NCI-H2227 (cell line): ENCODE data around the gene IRF2BPL.

Source experiments
- DNase-seq: peaks from one replicate; lab custom pipeline; 2025; ENCODE audit not compliant: unreplicated experiment; lab: John Stamatoyannopoulos, UW

IRF2BPL gene

DNA sequence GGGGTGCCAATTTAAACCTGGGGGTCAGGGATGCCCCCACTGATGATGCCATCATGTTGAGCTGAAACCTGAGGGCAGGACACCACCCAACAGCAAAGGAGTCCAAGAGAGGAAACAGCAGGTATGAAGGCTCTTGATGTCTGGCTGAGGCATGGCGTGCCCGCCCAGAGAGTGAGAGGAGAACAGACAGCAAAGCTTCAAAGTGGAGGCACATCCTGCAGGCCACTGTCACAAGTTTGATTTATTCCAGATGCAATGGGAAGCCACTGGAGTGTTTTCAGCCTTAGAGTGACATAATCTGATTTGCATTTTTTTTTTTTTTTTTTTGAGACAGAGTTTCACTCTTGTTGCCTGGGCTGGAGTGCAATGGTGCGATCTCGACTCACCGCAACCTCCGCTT lies 34.8 kb downstream of the IRF2BPL start:
- DNase-seq = no peak

DNA sequence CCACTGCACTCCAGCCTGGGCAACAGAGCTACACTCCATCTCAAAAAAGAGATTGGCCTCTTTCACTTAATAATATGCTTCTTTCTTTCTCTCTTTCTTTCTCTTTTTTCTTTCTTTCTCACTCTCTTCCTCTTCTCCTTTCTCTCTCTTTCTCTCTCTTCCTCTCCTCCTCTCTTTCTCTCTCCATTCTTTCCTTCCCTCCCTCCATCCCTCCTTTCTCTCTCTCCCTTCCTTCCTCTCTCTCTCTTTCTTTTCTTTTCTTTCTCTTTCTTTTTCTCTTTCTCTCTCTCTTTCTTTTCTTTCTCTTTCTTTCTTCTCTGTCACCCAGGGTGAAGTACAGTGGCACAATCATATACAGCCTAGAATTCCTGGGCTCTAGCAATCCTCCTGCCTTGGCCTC lies 38.4 kb downstream of the IRF2BPL start:
- DNase-seq = no peak

DNA sequence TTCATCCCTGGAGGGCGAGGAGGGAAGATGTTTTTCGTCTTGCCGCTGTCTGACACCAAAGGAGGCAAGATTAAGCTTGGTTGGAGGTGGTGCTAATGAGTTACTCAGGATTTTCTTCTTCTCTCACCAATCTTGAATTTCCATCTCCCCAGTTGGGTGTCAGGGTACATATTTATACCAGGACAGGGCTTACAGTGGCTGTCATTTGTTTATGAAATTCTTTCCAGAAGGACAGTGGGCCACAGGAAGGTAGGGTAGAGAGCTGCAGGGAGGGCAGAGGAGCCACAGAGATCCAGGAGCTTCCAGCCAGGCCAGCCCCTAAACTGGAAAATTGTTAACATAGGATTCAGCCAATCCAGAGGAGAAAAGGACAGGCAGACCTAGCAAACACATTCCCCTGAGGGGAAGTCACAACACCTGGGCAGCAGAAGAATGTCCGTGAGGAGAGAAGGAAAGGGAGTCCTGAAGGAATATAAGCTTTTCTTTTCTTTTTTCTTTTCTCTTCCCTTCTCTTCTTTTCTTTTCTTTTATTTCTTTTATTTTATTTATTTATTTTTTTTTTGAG lies 40.5 kb downstream of the IRF2BPL start:
- no peak for DNase-seq

DNA sequence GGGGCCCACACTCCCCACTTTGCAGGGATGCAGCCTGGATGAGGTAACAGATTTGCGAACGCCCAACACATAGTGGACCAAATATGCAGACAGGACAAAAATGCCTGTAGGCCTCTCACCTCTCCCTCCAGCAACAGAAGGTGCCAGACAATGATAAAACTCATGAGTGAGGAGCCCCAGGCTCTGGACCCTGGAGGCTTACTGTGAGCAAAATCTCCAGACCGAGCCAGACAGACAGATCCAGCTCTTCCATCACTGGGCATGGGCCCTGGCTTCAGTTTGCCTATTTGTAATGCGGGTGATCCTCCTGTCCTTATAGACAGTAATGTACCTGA lies 42.3 kb downstream of the IRF2BPL start:
- DNase-seq = no peak

DNA sequence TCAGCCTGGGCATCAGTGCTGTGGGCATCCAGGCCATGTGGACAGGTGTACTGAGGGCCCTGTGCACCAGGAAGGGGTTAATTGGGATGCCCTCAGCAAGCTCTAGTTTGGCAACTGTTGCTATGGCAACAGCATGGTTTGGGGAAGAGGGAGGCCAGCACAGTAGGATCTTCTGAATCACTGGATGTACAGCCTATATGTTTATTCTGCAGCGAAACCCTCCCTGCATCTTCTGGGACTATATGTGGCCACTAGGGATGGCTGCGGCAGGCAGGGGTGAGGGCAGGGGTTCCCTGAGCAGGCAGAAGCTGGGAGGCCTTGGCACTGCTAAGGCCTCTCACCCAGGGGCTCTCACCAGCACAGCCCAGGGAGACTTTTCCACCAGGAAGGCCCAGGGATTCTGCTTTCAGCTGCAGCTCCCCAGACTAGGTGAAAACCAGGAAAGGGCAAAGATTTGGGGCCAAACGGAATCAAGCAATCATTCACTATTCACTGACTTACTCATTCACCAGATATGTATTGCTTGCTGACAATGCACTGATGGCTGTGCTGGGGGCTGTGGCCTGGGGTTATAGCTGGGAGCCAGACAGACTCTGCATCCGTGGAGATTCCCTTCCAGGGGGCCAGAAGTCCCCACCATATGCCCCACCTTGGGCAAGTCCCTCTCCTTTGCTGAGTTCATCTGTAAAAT lies 42.8 kb downstream of the IRF2BPL start:
- peak; percentile 77 for DNase-seq

DNA sequence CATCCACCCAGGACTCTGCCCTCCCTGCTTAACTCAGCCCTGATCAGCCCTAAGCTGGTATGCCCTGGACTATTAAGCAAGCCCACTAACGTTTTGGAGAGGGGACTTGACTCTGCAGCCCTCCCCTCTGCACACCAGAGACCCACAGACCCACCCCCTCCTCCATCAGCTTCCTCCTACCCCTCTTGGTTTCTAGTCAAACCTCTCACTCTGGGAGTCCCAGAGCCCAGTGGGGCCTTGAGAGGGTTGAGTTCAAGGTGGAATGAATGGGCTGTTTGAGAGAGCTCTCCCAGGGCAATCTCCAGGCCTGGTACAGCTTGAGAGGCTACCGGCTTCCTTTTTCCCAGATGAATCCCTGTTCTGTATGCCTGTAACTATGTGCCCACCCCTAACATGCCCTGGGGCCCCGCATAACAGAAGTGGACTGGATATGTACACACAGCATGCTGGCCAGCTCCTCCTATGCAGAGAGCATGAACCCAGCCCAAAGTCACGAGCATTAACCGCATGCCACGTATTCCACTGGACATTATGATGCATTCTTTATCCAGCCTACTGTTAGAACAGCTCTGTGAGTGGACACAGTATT lies 43.6 kb downstream of the IRF2BPL start:
- no peak for DNase-seq

DNA sequence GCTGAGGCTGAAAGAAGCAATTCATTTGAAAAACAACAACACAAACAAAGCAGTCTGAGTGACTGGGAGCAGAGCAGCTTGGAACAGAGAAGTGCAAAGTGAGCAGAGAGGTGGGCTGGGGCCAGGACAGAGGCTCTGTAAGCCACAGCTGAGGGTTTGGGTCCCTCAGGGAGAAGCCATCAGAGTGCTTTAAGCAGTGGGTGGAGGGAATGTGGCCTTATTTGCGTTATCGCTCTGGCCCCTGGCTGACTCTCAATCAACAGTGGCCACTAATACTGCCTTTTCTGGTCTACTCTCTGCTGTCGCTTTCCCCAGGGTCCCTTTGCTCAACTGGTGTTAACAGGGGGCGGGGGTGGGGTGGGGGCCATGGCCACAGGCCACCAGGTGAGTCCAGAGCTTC lies 44.2 kb downstream of the IRF2BPL start:
- no peak for DNase-seq

DNA sequence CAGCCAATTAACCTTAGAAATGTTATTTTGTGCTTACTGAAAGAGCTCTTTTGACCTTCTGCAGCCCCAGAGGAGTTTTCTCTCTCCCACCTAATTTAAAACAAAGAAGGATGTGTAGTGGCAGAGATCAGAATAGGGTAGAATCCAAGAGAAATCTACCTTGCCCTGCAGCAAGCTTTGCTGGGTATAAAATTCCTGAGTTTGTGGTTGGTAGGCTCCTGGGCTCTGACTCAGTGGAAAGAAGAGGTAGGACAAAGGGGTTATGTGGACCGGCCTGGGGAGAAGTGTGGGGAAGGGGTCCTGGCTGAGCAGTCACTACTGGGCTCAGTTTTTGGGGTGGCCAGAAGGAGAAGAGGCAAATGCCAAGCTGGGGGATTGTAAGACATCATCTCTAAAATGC lies 46.8 kb downstream of the IRF2BPL start:
- no peak for DNase-seq

DNA sequence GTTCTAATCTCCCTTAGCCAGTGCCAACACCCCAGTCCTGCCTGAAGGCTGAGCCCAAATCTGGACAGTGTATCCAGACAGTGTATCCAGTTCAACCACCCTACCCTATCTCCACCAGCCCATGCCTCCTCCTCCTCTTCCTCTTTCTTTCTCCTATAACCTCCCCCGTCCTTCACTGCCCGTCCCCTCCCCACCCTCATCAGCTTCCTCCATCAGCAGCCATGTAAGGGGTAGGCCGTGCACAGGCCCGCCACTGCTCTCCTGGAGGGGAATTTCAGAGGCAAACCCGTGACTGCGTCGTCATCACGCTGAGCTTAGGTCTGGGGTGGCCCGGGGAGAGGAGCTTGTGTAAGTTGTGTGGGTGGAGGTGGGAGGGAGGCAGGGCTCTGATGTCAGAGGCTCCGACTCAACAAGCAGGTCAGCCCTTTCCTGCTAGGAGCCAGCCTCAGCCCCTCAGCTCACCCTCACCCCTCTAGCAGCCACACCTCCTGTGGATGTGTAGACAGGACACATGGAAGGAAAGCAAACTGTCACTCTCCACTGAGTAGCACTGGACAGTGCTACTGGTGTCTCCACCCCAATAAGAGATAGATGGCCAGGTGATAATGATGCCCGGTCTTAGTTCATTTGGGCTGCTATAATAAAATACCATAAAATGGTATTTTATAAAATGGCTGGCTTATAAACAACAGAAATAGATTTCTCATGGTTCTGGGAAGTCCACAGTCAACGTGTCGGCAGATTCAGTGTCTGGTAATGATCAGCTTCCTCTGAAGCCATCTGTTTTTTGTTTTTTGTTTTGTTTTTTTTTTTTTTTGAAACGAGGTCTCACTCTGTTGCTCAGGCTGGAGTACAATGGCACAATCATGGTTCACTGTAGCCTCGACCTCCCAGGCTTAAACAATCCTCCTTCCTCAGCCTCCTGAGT lies 50.5 kb downstream of the IRF2BPL start:
- no peak for DNase-seq

DNA sequence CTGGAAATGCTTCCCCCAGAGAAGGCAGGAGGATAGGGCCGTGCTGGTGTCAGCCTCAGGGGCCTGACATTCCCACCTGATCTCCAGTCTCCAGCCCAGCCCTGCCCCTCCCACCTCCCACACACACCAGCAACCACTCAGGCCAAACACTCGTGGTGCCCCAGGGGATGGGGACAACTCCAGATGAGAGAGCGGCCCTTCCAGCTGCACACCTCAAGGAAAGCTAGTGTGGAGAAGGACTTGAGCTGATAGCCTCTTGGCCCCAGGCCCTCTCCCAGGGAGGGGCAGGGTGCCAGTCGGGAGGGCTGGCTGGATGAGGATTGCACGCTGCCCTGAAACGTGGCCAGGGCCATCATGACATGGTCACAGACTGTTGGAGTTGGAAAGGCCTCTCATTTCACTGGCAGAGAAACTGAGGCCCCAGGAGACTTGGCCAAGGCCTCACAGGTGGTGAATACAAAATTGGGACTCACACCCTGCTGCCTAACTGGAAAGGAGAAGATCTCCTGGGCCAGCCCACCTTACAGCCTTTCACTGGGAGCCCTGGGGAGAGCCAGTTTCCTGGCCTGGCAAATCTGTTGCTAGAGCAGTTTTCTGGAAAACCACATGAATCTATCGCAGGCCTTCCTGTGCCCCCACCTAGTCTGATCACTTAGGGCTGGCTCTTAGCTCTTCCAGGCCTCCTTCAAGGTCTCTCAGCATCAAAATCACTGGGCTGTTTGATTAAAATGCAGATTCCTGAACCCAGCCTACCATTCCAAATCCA lies 52.1 kb downstream of the IRF2BPL start:
- DNase-seq = no peak

DNA sequence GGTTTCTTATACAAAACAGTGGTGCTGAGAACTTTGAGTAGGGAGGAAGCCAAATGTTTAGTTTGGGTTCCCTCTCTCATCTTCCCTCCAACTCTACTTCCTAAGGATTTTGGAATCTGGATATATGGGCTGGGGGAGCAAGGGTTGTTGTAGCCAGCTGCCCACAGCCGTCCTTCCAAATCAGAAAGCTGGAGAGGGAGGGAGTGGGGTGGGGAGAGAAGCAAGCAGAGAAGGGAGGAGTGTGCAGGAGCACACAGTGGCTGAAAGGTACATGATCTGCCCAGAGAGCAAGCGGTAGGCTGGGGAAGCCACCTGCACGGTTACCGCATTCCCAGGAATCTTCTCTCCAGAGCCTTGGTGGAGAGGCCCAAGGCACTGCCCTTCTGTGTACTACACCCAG lies 52.7 kb downstream of the IRF2BPL start:
- DNase-seq = no peak

DNA sequence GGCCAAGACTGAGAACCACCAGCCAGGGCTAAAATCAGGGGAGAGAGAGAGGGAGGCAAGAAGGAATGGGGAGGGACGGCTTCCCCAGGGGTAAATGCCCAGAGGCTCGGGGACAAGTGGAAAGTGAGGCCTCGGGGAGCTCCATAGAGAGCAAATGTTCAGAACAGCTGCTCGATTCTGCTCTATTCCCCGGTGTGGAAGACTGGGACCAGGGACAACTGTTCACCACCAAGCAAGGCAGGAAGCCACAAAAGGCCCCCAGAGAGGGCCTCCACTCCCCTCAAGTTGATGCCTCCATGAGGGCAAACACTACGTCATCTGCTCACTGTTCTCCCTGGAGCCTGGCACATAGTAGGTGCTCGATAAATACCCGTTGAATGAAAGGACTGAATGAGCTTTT lies 53.5 kb downstream of the IRF2BPL start:
- no peak for DNase-seq
